Activated CD4-positive, CD25-positive, alpha-beta regulatory T cell treated with anti-CD3 and anti-CD28 coated beads, Interleukin-2, amount 50 U/mL, for 24 hours (primary cell): Measurements from ENCODE around the gene LTBP3.
A peak's percentile ranks its signal among the peaks of the same experiment; 100 is the strongest.

ENCODE experiments used
- ATAC-seq, 2 donors: fragments of 150-1000 bp; cut with Tn5 transposase; one replicate each; pipeline ENCODE4 v1.10.0; 2021; ENCODE audit warnings: mild to moderate bottlenecking in 1 of 2, moderate library complexity in 1 of 2

LTBP3 gene

DNA sequence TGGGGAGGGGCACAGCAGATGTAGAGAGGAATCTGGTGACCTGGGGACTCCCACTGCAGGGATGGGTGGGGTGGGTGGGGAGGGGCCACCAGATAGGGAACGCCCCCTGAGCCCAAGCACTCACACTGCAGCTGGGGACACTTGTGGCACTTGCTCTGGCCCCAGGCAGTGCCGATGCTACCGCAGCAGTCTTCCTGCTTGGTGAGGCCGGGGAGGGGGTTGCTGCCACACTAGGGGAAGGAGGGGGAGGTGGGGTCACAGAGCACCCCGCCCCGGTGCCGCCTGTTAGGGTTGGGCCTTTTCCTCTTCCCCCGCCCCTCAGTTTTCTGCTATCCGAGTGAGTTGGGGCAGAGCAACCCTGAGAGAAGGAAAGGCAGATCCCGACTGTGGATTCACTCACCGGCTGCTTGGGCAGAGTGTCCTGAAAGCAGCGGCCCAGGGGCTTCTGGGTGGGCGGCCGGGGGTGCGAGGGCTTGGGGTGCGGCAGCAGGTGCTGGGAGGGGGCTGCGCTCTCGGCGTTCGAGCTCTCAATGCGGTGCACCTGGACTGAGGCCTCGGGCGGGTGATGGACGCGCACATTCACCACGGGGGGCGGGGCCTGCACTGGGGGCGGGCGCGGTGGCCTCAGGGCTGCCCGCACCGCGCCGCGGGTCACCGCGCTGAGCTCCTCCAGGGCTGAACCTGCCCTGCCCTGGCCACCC, 4.7 kb downstream of the LTBP3 start:
- ATAC-seq, result peak; percentile 20 to 25

DNA sequence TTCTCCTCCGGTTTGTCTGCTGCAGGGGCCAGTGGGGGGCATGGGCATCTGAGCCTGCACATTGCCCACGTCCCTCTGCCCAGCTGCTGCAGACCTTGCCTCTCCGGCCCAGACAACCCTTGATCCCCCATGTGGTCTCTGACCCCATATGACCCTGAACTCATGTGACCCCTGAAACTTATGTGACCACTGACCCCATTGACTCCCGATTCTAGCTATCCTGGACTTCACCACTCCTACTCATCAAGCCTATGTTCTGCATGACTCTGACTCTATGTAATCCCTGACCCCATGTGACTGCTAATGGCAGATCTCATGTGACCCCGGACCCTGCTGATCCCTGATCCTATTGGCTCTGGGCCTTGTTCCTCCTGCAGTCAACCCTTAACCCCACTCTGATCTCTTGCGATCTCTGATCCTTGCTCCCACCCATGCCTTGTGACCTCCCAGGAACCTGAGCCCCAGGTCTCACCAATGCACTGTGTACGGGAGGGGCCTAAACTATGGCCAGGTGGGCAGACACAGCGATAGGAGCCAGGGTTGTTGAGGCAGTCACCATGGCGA, 5.7 kb downstream of the LTBP3 start:
- ATAC-seq, result no peak

DNA sequence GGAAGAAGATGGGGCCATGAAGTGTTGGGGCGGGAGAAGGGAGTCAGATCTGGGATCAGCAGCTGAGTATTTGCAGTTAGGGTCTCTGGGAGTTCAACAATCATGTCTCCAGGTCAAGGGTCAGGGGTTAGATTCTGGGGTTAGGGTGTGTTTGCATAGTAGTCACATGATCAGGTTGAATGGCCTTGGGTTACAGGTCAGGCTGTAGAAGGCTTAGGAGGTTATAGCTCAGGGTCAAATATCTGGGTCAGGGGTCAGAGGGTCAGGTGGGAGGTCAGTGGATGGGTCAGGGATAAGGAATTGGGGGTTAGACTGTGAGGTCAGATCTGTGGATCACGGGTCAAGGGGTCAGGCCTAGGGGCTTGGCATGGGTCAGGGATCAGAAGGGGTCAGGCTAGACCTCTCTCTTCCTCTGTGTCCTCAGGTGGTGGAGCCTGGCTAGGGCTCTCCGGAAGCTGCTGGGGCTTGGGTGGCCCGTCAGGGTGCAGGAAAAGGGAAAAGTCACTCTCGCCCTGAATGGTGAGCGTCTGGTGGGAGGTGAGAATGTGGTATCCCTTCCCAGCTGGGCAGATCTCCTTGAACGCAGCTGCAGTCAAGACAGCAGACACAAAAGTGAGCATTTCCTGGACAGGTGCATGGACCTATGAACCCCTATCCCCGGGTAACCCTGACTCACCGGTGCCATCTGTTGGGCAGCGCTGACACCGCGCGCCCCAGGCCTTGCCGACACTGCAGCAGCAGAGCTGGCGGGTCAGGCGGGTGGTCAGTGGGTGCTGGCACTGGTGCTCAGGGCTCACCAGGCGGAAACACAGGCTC, 6.4 kb downstream of the LTBP3 start:
- ATAC-seq, result peak; percentile 53 to 57

DNA sequence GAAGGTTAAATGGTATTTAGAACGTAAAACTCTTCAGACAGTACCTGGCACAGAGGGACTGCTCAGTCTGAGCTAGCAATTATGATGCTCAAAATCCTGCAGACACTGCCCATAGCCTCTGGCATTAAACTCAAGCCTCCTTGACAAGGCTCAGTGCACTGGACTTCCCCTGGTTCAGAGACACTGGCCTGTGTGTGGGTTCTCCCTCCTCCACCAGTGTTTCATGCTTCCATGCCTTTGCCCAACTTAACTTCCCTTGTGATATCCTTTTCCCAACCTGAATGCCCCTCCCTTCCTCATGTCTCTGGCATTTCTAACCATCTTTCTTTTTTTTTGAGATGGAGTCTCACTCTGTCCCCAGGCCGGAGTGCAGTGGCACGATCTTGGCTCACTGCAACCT, 9.1 kb downstream of the LTBP3 start:
- no peak for ATAC-seq

DNA sequence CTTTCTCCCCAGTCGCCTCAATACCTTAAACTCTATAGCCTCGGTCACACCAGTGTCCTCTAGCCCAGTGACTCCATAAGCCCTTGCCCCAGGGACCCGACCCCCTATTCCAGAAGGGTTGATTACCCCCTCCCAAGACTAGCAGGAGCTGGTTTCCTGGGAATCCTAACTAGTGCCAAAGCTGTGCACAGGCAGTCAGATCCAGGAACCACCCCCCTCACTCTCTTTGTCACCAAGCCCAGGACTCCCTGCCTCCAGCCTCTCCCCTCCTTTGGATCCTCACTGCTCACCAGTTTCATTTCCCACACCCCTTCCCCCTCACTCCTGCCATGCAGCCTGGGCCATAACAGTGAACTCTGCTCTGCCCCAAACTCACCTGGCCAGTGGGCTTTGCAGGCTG, 9.8 kb downstream of the LTBP3 start:
- ATAC-seq, result no peak

GRCh38 chr11:65547446-65548125, 10.6 kb downstream of the LTBP3 start:
- ATAC-seq, result no peak

GRCh38 chr11:65546217-65546958, 11.8 kb downstream of the LTBP3 start:
- ATAC-seq, result peak; percentile 79 to 86

GRCh38 chr11:65545853-65546216, 12.3 kb downstream of the LTBP3 start:
- ATAC-seq, result no peak

DNA sequence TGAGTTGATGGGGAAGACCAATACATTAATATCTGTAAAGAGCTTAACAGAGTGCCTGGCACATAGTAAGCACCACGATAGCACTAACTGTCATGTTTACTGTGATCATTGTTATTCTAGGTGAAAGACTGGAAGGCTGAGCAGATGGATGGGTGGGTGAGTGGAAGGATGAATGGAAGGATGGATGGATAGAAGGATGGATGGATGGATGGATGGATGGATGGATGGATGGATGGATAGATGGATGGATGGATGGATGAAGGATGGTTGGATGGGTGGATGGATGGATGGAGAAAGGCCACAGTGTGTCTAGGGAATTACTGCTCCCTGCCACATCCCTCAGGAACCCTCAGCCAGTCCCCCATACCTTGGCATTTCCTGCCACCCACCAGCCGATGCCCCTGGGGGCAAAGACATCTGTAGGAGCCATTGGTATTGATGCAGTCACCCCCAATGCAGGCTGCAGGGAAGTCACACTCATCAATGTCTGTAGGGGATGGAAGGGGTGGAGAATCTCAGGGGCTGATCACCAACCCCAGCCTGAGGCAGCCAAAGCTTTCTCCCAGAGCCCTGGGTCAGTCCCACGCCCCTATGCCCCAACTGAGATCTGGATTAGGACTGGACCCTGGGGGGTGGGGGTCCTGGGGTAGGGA, 15.3 kb downstream of the LTBP3 start:
- no peak for ATAC-seq

GRCh38 chr11:65541093-65541982, 16.8 kb downstream of the LTBP3 start:
- no peak for ATAC-seq

GRCh38 chr11:65540290-65541092, 17.7 kb downstream of the LTBP3 start:
- peak; percentile 85 to 86 for ATAC-seq

DNA sequence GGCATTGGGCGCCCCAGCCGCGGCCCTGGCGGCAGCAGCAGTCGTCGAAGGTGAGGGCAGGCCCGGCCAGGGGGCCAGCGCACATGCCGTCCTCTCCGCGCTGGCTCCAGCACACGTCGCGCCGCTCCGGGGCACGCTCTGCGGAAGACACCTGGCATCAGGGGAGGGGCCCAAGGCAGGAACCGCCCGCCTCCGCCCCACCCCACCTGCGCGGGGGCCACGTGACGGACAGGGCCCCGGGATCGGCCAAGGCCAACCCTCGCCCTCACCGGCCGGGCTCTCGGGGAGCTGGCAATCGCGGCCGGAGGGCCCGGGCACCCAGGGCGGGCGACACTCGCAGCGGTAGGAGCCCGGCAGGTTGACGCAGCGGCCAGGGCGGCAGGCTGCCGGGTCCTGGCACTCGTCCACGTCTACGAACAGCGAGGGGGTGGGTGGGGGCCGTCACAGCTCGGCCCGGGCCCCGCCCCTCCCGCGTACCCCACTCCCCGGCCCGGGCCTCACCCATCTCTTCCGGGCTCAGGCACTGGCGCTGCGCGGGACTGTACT, 18.3 kb downstream of the LTBP3 start:
- ATAC-seq, result peak; percentile 73 to 79

GRCh38 chr11:65538915-65539743, 19.0 kb downstream of the LTBP3 start:
- no peak for ATAC-seq

GRCh38 chr11:65538232-65538914, 19.8 kb downstream of the LTBP3 start:
- ATAC-seq, result no peak

DNA sequence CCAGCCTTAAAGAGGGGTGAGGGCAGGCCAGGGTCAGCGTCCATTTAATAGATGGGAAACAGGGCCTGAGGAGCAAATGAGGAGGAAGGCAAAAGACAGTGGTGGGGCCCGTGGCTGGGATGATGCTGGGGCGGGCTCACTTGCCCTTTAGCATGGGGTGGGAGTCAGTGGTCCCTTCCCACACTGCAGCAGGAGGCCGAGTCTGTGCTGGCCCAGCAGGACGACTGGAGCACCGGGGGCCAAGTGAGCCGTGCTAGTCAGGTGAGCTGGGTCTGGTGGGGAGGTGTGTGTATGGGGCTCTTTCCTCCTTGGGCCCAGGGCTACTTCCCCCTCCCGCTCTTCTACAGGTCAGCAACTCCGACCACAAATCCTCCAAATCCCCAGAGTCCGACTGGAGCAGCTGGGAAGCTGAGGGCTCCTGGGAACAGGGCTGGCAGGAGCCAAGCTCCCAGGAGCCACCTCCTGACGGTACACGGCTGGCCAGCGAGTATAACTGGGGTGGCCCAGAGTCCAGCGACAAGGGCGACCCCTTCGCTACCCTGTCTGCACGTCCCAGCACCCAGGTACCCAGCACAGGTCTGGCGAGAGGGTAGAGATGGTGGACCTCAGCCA, 20.4 kb downstream of the LTBP3 start:
- no peak for ATAC-seq

- no peak for ATAC-seq
Observed at GRCh38 chr11:65537296-65537597, 20.9 kb downstream of the LTBP3 start.

DNA sequence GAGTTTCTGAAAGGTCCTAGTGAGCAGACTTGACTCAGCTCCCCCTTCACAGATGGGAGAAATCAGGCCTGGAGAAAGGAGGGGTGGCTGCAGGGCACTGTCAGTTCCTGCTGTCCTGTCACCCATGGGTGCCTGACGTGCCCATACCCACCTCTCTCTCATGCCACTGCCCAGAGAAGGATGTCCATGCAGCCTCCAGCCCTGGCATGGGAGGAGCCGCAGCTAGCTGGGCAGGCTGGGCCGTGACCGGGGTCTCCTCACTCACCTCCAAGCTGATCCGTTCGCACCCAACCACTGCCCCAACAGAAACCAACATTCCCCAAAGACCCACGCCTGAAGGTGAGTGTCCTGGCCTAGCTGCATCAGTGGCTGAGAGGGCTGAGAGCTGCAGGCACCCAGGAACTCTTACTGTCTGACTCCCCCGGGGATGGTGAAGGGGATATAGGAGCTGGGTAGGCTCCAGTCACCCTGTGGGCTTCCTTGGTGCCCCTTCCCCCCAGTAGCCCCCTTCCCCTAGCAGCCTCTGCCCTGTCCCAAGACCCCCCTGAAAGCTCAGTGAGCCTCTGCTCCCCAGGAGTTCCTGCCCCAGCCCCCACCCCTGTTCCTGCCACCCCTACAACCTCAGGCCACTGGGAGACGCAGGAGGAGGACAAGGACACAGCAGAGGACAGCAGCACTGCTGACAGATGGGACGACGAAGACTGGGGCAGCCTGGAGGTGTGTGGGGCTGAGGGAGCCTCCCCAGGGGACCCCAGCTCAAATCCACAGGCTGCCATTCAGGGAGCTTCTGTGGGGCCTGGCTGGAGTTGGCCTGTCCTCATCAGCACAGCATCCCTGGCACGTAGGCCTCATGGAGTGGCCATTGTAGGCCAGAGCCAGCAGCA, 21.5 kb downstream of the LTBP3 start:
- ATAC-seq, result no peak
